COLO668 (cell line): ENCODE measurements around the gene CHRD.

Experiments used
- DNase-seq: peaks from one replicate; lab custom pipeline; 2025; ENCODE audit not compliant: unreplicated experiment; lab: John Stamatoyannopoulos, UW

Gene CHRD

DNA sequence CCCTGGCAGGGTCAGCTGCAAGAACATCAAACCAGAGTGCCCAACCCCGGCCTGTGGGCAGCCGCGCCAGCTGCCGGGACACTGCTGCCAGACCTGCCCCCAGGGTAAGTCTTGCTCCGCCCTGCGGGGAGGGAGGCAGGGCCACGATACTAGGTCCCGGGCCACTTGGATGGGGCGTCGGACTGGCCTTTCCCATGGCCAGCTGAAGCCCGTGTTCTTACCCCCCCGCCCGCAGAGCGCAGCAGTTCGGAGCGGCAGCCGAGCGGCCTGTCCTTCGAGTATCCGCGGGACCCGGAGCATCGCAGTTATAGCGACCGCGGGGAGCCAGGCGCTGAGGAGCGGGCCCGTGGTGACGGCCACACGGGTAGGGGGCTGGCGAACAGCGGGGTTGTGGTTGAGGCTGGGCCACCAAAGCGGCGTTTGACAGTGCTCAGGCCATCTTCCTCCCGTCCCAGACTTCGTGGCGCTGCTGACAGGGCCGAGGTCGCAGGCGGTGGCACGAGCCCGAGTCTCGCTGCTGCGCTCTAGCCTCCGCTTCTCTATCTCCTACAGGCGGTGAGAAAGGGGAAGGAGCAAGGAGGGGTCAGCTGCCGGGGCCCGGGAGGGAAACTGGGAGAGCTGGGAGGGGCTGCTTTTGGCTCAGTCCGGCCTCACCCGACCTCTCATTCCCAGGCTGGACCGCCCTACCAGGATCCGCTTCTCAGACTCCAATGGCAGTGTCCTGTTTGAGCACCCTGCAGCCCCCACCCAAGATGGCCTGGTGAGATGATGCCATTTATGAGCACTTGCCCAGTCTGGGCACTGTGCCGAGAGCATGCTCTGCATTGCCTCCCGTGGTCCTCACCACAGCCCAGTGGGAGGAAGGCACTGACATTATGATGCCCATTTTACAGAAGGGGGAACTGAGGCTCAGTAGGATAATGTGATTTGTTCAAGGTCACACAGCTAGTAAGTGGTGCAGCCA is 1.7 kb downstream of the CHRD start:
- no peak for DNase-seq

DNA sequence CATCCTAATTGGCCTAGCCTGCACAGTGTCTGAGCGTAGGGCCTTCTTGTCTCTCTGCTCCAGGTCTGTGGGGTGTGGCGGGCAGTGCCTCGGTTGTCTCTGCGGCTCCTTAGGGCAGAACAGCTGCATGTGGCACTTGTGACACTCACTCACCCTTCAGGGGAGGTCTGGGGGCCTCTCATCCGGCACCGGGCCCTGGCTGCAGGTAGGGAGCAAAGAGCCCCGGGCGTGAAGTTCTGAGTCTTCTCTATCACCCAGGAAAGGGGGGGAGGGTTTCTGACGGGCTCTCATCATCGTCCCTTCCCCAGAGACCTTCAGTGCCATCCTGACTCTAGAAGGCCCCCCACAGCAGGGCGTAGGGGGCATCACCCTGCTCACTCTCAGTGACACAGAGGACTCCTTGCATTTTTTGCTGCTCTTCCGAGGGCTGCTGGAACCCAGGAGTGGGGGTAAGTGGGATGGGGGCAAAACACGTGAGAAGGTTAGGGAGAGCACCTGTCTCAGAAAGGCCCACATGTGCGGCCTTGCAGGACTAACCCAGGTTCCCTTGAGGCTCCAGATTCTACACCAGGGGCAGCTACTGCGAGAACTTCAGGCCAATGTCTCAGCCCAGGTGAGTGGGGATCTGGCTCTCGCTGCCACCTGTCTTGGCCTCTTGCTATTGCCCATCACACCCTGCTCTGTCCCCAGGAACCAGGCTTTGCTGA is 2.6 kb downstream of the CHRD start:
- DNase-seq = no peak

DNA sequence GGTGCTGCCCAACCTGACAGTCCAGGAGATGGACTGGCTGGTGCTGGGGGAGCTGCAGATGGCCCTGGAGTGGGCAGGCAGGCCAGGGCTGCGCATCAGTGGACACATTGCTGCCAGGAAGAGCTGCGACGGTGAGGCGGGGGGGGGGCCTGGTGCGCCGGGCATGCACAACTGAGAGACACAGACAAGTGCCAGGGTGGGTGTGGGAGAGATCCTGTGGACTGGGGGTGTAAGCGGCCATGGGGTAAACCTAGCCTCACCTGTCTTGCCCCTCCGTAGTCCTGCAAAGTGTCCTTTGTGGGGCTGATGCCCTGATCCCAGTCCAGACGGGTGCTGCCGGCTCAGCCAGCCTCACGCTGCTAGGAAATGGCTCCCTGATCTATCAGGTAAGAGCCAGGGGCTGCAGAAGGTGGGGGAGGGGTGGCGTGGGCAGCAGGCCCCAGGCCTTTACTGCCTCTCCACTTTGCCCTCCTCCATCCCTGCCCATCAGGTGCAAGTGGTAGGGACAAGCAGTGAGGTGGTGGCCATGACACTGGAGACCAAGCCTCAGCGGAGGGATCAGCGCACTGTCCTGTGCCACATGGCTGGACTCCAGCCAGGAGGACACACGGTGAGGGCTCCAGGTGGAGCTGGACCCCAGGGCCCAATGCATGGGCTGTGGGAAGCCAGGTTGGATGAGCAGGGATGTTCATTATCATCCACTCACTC is 3.3 kb downstream of the CHRD start:
- DNase-seq = no peak

DNA sequence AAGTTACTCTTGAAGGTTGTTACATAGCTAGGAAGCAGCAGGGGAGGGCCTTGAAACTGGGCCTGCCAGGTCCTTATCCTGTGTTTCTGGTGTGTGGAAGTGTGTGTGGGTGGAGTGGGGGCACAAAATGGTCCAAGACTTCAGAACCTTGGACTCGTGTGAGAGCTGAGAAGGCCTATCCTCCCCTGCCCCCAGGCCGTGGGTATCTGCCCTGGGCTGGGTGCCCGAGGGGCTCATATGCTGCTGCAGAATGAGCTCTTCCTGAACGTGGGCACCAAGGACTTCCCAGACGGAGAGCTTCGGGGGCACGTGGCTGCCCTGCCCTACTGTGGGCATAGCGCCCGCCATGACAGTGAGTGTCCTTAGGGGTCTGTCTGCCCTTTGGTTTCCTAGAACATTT is 4.5 kb downstream of the CHRD start:
- DNase-seq = no peak

DNA sequence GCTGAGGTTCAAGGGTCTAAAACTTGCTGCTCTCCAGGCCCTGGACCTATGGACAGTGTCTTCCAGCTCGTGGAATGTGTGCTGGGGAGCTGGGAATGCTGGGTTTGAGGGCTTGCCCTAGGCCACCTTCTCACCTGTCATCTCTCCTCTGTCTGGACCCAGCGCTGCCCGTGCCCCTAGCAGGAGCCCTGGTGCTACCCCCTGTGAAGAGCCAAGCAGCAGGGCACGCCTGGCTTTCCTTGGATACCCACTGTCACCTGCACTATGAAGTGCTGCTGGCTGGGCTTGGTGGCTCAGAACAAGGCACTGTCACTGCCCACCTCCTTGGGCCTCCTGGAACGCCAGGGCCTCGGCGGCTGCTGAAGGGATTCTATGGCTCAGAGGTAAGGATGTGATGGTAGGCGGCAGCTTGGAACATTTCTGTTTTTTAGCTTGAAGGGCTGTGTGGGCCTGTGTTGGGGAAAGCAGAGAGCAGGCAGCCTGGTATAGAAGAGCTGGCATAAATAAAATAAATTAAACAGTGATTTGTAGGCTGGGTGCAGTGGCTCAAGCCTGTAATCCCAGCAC is 5.1 kb downstream of the CHRD start:
- DNase-seq = no peak

DNA sequence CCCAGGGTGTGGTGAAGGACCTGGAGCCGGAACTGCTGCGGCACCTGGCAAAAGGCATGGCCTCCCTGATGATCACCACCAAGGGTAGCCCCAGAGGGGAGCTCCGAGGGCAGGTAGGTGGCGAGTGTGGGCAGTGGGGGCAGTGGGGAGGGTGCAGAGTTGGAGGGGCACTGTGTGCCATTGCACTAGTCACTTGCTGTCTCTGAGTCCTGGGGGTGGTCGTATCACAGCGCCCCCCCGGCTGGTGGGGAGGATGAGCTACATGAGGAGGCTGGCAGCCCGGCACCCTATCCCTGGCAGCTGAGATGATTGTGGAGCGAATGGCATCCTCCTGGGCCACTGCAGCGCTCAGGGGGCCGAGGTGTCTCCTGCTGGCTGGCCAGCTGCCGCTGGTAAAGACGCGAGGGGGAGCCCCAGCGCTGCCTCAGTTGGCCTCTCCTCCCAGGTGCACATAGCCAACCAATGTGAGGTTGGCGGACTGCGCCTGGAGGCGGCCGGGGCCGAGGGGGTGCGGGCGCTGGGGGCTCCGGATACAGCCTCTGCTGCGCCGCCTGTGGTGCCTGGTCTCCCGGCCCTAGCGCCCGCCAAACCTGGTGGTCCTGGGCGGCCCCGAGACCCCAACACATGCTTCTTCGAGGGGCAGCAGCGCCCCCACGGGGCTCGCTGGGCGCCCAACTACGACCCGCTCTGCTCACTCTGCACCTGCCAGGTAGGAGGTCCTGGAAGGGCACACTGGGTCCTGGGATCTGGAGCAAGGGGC is 6.4 kb downstream of the CHRD start:
- DNase-seq = no peak

DNA sequence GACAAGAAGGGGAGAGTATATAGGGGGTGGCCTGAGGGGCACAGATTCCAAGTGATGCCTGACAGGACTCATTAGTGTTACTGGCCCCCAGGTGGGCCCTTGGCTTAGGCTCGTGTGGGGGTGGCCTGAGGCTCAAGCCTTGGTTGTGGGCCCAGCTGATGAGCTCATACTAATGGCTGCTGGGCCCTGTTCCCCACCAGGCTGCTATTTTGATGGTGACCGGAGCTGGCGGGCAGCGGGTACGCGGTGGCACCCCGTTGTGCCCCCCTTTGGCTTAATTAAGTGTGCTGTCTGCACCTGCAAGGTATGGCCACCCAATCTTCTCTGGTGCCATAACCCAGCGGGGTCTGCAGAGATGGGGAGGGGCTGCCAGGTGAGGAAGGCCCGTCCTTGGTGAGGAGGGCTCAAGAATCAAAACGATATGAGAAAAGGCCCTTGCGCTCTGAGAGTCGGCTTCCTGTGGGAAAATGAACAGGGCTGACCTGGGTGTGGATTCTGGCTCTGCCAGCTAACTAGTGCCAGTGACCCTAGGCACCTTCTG is 7.4 kb downstream of the CHRD start:
- no peak for DNase-seq

DNA sequence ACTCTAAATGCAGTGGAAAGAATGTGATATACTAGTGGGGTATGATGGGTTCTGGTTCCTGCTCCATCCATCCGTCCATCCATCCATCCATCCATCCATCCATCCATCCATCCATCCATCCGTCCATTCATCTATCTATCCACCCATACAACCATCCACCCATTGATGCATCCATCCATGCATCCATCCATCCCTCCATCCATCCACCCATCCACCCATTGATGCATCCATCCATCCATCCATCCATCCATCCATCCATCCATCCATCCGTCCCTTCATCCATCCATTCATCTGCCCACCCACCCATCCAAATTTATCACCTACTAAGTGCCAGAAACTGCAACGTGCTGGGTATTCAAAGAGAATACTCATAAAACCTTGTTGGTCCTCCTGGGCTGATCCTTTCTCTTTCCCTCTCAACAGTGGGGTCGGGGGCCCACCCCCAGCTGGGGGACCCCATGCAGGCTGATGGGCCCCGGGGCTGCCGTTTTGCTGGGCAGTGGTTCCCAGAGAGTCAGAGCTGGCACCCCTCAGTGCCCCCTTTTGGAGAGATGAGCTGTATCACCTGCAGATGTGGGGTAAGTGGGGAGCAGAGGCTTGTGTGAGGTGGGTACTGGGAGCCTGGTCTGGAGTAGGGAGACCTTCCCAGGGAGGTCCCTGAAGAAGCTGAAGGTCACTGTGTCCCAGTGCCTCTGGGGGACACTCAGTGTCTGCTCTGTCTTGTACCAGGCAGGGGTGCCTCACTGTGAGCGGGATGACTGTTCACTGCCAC is 8.5 kb downstream of the CHRD start:
- no peak for DNase-seq

DNA sequence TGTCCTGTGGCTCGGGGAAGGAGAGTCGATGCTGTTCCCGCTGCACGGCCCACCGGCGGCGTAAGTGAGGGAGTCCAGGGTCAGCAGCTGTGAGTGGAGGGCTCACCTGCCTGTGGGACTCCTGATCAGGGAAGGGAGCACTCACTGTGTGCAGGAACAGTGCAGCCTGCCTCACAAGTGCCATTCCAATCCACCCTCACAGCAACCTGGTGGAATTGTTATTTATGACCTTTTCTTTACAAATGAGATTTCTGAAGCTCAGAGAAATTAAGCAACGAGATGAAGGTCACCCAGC is 9.0 kb downstream of the CHRD start:
- no peak for DNase-seq

DNA sequence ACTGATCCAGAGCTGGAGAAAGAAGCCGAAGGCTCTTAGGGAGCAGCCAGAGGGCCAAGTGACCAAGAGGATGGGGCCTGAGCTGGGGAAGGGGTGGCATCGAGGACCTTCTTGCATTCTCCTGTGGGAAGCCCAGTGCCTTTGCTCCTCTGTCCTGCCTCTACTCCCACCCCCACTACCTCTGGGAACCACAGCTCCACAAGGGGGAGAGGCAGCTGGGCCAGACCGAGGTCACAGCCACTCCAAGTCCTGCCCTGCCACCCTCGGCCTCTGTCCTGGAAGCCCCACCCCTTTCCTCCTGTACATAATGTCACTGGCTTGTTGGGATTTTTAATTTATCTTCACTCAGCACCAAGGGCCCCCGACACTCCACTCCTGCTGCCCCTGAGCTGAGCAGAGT is 9.5 kb downstream of the CHRD start:
- no peak for DNase-seq

DNA sequence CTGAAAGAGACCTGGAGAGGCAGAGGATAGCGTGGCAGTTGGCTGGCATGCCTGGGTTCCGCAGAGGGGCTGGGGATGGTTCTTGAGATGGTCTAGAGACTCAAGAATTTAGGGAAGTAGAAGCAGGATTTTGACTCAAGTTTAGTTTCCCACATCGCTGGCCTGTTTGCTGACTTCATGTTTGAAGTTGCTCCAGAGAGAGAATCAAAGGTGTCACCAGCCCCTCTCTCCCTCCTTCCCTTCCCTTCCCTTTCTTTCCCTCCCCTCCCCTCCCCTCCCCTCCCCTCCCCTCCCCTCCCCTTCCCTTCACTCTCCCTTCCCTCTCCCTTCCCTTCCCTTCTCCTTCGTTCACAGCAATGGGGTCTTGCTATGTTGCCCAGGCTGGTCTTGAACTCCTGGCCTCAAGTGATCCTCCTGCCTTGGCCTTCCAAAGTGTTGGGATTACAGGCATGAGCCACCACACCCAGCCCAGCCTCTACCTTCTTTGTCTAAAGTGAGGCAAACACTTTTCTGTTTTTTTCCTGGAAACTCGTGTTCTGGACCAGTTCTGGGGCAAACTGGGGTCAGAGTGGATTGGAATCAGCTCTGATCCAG is 10.2 kb downstream of the CHRD start:
- no peak for DNase-seq

DNA sequence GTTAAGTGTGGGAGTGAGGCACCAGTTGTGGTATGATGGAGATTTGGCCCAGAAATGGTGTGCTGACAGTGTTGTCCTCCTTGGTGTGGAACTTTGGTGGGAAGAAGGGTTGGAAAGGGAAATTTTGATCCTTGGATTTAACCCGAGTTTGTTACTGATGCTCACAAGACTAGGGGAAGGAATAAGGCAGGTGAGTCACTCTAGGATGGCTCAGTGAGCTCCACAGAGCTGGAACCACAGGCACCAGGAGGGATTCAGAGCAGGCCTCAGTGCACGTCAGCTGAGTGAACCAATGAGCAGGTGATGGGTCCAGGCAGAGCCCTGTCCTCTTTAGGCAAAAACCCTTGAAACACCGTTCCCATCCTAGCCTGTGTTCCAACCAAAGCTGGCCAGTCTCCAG is 11.4 kb downstream of the CHRD start:
- DNase-seq = no peak

DNA sequence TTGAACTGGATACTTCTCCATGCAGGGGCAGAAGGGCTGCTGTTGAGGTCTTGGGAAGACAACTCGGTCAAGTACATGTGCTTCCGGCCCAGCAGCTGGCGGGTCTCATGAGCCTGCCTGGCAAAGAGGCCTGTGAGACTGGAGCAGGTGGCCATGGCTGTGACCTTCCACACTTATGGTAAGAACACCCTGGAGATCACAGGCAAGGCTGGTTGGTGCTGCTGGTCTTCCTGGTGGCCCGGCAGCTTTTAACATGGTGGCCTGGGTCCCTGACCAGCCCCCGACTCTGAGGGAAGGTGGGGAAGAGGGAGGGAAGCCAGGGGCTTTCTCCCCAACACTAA is 15.4 kb downstream of the CHRD start:
- DNase-seq = no peak

DNA sequence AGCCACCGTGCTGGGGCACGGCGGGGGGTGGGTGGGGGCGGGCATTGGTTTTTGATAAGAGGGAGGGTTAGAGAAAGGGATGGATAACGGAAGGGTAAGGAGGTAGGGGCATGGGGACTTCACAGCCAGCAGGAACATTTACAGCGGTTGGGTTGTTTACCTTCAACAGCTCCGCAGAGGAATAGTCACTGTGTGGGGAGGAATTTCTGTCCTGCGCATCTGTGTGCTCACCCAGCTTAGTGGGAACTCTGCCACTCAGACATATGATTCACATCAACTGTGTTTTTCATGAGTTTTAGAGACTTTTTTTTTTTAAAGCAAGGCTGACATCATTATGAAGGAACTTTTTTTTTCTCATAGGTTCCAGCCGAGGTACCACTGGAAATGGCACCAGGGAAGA is 19.6 kb downstream of the CHRD start:
- no peak for DNase-seq

DNA sequence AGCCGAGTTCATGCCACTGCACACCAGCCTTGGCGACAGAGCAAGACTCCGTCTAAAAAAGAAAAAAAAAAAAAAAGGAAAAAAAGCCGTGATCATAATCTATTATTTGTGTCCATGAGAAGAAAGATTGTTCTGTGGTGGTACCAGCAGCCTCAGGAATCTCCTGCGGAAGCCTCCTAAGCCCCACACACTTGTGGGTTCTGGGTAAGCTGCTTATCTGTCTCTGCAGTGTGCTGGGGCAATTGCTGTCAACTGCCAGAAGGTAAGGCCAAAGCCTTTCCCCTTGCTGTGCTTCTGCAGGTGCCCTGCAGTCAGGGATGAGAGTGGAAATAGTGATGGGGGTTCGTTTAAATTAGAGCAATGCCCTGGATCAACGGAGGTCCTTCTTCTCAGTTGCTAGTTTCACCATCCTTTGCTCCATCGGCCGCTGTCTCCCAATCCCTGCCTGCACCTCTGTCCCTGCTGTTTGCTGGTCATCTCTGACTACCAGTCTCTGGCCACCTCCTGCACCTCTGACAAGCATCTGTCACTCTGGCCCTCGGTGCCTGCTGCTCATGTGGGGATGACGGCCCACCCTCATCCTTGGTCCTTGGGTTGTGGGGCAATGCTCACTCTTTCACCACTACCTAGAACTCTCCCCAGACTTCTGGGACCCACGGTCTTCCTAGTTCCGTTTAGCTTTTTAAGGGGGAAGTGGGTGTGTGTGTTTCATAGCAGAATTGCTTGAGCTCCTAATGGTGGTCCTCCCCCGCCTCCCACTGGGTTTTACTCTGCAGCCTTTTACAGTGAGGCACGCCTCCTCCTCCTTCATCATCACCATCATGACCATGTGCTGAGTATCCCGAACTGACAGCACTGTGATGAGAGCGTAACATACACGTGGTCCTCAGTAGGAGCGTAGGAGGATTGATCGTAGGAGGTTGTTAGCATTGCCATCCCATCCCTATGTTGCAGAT is 25.5 kb downstream of the CHRD start:
- no peak for DNase-seq

DNA sequence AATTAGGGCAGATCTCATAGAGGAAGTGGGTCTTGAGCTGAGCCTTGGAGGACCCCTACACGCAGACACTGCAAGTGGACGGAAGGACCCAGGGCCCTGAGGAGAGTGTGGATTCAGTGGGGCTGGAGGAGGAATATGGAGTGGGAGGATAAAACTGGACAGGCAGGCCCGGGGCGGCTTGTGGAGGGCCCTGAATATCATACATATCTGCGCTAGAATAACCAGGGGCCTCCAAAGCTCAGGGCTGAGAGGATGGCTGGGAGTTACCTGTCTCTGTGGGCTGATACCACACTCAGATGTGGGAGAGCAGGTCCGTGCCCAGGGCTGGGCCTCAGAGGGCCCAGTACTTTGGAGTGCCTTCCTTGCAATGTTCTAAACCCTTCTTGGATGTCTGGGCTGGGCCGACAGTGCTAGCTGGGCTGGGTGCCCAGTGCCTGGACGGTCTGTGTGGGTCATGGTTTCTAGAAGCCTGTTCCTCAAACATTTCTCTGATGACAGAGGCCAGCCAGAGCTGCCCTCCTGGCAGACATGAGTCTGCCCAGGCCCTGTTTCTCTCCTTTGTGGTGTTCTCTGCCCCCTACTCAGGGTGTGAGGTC is 29.6 kb downstream of the CHRD start:
- no peak for DNase-seq

DNA sequence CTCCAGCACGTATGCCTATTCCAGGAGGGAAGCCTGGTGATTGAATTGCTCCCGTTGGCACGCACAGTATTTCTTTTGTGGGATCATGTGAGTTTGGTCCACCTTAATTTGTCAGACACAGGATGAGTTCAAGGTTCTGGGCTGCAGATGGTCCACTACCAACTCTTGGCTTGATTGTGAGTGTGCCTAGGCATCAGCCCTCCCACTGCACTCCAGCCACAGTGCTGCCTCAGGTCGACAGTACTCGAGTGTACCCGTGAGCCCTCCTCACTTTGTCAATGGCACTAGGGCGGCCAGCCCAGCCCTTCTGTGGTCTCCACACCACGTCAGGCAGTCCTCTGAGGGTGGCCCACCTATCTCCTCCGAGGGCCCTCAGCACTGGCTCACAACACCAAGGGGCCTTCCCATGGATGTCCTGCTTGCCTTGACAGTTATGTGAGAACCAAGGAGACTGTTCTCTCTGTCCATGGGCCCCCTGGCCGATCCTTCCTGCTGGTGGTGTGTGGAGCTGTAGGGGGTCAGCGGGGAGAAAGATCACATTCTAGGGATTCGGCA is 30.2 kb downstream of the CHRD start:
- DNase-seq = no peak
